SKM-1 treated with dmso at 0.1 percent for 144 hours (cell line): ENCODE results near the gene TEX2.
"Not testable (repeated sequence)": the region's sequence is repeated elsewhere in the genome, so short reads cannot be mapped to it uniquely, and the experiment has no call there.

ENCODE experiments used
- DNase-seq: peaks from one replicate; lab custom pipeline; 2025; ENCODE audit not compliant: unreplicated experiment; lab: John Stamatoyannopoulos, UW

TEX2 gene

GRCh38 chr17:64186171-64187092 is 76.6 kb downstream of the TEX2 start:
- DNase-seq = no peak

DNA sequence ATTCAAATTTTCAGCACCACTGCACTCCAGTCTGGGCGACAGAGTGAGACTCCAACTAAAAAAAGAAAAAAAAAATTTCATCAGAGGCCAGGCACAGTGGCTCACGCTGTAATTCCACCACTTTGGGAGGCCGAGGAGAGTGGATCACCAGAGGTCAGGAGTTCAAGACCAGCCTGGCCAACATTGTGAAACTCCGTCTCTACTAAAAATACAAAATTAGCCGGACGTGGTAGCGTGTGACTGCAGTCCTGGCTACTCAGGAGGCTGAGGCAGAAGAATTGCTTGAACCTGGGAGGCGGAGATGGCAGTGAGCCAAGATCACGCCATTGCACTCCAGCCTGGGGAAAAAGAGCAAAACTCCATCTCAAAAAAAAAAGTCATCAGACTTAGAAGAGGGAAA is 77.5 kb downstream of the TEX2 start:
- DNase-seq = peak; percentile 44

GRCh38 chr17:64185101-64185500 is 78.0 kb downstream of the TEX2 start:
- peak; percentile 47 for DNase-seq

GRCh38 chr17:64183815-64184214 is 79.2 kb downstream of the TEX2 start:
- no peak for DNase-seq

DNA sequence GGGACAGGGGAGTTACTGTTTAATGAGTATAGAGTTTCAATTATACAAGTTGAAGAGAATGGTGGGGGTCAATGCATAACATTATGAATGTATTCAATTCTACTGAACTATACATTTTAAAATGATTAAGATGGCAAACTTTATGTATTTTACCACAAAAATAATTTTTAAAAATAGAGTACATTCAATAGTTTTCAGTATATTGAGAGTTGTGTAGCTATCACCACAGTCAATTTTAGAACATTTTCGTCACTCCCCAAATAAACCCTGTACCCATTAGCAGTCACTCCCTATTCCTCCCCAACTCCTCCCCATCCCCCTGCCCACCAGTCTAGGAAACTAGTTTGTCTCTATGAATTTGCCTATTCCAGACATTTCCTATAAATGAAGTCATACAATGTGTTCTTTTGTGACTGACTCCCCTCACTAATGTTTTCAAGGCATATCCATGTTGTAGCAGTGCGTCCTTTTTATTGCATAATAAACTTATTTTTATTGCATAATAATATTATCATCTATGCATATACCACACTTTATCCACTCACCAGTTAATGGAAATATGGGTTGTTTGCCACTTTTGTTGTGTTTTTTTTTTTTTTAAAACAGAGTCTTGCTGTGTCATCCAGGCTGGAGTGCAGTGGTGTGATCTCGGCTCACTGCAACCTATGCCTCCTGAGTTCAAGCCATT is 80.6 kb downstream of the TEX2 start:
- DNase-seq = no peak

- peak; percentile 67 for DNase-seq
Observed at GRCh38 chr17:64180089-64181073, 82.7 kb downstream of the TEX2 start.

GRCh38 chr17:64179024-64179423 is 84.0 kb downstream of the TEX2 start:
- not testable (repeated sequence) for DNase-seq

DNA sequence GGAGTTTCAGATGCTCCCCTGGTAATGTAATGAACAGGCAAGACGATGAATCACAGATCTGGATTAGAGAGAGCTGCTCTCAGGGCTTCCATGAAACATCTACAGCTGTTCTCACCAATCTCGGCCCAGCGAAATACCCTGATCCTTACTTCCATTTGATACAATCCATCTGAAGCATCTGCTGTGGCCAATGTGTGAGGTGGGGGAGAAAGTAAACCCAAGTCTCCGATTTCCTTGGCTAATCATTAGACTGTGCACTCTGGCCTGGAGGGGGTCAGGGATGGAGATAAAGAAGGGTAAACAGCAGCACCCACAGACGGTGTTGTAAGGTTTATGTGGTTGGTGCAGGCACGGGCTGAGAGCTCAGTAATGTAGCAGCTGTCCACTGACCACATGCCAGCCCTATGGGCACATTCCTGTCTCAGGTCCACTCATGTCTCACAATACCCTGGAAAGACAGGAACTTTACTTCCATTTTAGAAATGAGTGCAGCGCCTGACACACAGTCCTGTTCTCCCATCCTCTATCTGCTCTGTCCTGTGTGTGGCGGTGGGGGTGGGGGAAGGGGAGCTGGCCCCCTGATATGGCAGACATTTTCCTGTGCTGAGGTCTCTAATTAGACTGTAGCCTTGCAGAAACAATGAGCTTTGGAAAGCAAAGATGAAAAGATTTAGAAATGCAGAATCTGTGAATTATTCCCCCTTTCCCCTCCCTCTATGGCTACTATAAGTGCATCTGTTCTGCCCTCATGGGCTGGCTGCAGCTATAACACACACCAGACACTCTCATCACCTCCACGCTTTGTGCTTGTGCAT is 84.8 kb downstream of the TEX2 start:
- DNase-seq = no peak

DNA sequence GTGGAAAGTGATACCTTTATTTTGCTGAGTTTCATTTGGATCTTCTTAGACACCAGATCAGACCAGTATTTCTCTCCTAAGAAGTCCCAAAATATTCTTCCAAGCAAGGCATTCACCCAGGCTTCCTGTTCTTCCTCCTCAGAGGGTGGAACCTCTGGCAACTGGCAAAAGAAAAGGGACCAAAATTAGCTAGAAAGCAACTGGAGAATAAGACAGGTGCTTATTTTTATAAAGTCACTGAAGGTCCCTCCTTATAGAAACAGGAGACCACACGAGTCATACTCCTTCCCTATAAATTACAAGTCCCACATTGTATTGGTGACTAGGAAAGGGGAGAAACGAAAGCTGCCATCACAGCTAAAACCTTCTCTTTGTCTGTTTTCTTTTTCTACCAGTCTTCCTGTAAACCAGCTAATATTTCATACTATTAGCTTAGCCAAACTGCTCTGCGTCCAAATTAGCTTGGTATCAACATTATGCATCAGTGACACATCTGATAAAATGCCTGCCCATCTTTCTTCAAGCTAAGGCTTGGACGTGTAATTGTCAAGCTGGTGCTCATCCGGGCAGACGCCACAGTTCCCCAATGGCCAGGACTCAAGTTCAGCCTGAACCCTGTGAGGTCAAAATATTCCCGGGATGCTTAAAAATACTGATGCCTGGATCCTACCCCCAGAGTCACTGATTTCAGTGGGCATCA is 85.6 kb downstream of the TEX2 start:
- no peak for DNase-seq

GRCh38 chr17:64176556-64176955 is 86.5 kb downstream of the TEX2 start:
- no peak for DNase-seq

DNA sequence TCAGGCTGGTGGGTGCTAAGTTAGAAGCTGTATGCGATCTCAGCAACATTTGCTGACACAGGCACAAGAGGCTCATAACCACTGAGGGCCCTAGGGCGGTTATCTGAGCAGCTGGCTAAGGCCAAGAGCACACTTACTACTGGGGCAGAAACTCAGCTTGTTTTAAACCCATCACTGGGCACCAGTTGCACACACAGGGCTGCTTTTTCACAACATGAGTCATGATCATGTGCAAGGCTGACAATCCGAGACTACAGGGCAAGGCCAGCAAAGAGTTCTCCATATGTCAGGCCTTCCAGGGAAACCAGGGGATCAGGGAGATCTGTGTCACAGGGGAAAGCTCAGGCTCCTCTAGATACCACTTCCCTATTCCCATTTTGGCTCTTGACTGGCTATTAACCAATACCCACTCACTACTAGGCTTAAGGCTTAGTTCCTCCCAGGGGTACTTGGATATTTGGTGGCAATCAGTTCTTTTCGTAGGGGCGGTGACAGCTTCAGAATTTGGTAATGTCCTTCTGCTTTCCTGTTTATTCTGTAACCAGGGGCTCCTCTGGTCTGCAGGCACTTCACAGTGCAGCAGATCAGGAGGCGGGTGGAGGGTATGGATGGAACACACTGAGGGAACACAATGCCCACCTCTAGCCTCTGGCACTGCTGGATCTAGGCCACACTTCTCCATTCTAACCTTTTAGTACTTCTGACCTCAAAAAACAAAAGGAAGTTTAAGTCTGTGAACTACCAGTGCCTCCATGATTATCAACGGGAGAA is 88.2 kb downstream of the TEX2 start:
- DNase-seq = peak; percentile 84

- no peak for DNase-seq
Observed at GRCh38 chr17:64173646-64174045, 89.4 kb downstream of the TEX2 start.

DNA sequence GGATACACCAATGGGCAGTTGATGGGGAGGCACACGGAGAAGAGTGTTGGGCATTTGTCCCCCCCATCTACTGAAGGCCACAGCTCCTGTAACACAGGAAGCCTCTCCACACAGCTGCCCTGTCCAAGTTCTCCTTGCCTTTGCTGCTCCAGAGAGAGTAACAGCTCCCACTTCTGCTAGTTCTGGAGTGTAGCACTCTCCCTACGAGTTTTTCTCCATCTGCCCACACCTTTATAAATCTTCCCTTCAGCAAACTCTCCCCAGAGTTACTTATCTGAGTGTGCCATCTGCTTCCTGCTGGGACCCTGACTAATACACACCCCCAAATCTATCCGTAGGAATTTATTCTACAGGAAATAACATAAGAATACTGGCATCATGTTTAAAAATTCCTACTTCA is 90.5 kb downstream of the TEX2 start:
- no peak for DNase-seq

DNA sequence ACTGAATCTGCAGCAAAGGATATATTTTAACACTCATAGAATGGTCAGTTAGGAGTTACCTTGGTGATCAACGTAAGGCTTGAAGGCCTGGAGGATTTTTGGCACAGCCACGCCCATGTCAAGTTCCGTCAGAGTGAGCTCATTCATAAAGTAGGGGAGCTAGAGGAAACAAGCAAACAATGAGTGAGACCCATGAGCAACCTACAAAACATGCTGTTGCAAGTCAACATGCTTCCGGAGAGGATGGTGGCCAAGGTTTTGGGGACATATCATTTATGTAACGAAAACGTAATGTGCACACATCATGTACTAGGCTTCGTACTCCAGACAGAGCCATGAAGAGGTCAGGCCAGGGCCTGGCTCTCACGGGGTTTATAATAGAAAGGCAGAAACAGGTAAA is 92.0 kb downstream of the TEX2 start:
- DNase-seq = no peak

DNA sequence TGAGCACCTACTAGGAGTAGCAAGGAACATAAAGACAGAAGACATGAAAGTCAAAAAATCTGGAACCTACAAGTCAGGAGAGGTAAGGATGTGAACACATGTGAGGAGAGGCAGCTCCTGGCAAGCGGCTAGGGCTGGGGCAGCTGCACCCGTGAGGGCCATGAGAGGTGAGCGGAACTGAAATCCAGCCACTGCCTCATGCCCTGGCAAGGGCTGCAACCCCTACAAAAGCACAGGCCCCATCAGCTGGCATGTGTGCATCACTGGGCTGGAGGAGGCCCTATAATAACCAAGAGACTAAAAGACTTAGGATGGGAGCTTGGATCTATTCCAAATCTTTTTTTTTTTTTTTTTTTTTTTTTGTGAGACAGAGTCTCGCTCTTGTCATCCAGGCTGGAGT is 92.8 kb downstream of the TEX2 start:
- no peak for DNase-seq

GRCh38 chr17:64167666-64168065 is 95.4 kb downstream of the TEX2 start:
- not testable (repeated sequence) for DNase-seq

DNA sequence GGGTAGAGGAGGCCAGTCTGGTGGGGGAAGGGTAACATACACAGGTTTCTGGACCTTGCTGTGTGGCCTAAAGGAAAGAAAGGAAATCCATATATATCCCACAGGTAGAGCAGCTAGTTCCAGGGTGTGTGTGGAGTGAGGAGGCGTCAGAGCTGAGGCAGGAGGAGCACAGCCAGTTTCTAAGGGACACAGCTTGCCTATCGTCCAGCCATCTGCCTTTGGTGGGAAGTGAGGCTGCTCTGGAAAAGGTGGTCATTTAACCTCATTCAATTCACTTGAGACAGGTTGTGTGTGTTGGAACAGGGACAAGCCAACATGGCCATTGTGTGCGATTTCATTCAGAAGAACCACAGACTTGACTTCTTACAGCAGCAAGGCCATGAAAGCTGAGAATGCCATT is 96.2 kb downstream of the TEX2 start:
- no peak for DNase-seq

DNA sequence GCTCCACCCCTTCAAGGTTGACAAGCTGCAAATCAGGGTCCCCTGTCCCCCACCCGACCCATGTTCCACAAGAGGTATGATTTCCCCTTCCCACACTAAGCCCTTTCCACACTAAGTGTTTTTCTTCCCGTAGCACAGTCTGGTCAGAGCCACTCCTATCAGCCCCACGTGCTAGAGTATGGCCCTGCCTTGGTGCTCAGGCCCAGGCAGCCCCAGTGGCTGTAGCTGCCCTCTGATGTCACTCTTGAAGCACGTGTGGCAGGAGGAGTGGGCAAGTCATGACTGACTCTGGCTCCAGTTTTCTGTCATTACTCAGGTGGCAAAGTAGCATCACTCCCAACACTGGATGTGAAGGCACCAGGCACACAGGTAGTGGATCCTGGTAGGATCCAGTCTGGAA is 97.7 kb downstream of the TEX2 start:
- no peak for DNase-seq
